Naive thymus-derived CD8-positive, alpha-beta T cell (primary cell): Measurements from ENCODE around the gene CYP2D6. TPM values are rescaled to one million over a fixed set of nuclear protein-coding genes. Genes with fewer than 3 reads are reported as not detected.
"Not testable (repeated sequence)": the region's sequence is repeated elsewhere in the genome, so short reads cannot be mapped to it uniquely, and the experiment has no call there.

Experiments used
- ATAC-seq, 2 donors: fragments of 150-1000 bp; cut with Tn5 transposase in 1 of 2; sonication (Bioruptor Pico), chemical (Tn5 transposase) in 1 of 2; 1 replicate in 1 of 2; 2 replicates in 1 of 2; pipeline ENCODE4 v1.10.0; 2021; ENCODE audit warnings: mild to moderate bottlenecking in 2 of 2, moderate library complexity in 2 of 2
- POLR2A ChIA-PET: fragments of 350-600 bp; sonication (Branson Sonifier 250); formaldehyde crosslinking; loops from one replicate; lab custom pipeline; 2021; ENCODE audit warnings: antibody characterized with exemption; lab: Charles Lee
- DNase-seq, 10 donors: peaks; one replicate each; pipeline versions ENCODE4 v3.0.0 to v3.0.0-alpha.2; 2020 to 2022
- H3K27ac Mint-ChIP-seq, 10 donors: one replicate each; pipeline ENCODE4 v1.8.0; 2020 to 2022; ENCODE audit warnings: mild to moderate bottlenecking in 10 of 10, mixed read lengths in 10 of 10, moderate library complexity in 4 of 10, inconsistent platforms in 1 of 10
- H3K27me3 Mint-ChIP-seq, 5 donors: one replicate each; pipeline ENCODE4 v1.8.0; 2021 to 2022; ENCODE audit warnings: mixed read lengths in 5 of 5
- H3K36me3 Mint-ChIP-seq, 3 donors: one replicate each; pipeline ENCODE4 v1.8.0; 2020 to 2022; ENCODE audit warnings: mixed read lengths in 3 of 3, mild to moderate bottlenecking in 2 of 3, inconsistent platforms in 1 of 3
- H3K4me1 Mint-ChIP-seq, 4 donors: one replicate each; pipeline ENCODE4 v1.8.0; 2021 to 2022; ENCODE audit warnings: mixed read lengths in 4 of 4
- H3K4me3 Mint-ChIP-seq, 10 donors: one replicate each; pipeline ENCODE4 v1.8.0; 2020 to 2022; ENCODE audit warnings: mild to moderate bottlenecking in 10 of 10, mixed read lengths in 10 of 10, moderate library complexity in 6 of 10, inconsistent platforms in 1 of 10
- H3K9me3 Mint-ChIP-seq, 9 donors: one replicate each; pipeline ENCODE4 v1.8.0; 2020 to 2022; ENCODE audit warnings: mixed read lengths in 9 of 9, mild to moderate bottlenecking in 3 of 9, inconsistent platforms in 1 of 9, moderate library complexity in 1 of 9
- polyA plus RNA-seq, 3 donors: library from polyadenylated mRNA; unstranded; fragments of 300-500 nt; fragmentation: Illumina TruSeq; gene quantifications; one replicate each; pipeline ENCODE4 v1.2.3, GENCODE V29; 2021
- total RNA-seq, 8 experiments: library from RNA in 2 of 8; stranded (reverse) in 2 of 8; gene quantifications; one replicate each; pipeline ENCODE4 v1.2.3 and lab custom pipeline; 2021 to 2026

The CYP2D6 gene
- total RNA-seq (1 to 10 TPM; 9.2 to 9.6 TPM), polyA plus RNA-seq (under 1 TPM in 1 of 3 donors, not detected in 2; 0.12 TPM), total RNA-seq (lab: John Stamatoyannopoulos, UW) (0.49 to 3.5 (median 2.4) reads per million in 6 experiments)

- POLR2A ChIA-PET: interaction anchor here (1.1 kb wide), 1 partner anchor 40 kb away, joined by 4 read pairs; the partner anchor contains the start of gene NDUFA6
- H3K9me3 Mint-ChIP-seq, H3K27me3 Mint-ChIP-seq, H3K36me3 Mint-ChIP-seq, ATAC-seq, H3K4me3 Mint-ChIP-seq, DNase-seq, H3K4me1 Mint-ChIP-seq: not testable (repeated sequence)
- peak within 1 kb of the TSS in 5 of 10 donors; percentile 35 to 83 (median 70) for H3K27ac Mint-ChIP-seq
Observed at GRCh38 chr22:42130639-42131431, at the start of gene CYP2D6. CYP2D6 (minus strand) TSS chr22:42130810; CDS start chr22:42130791, 19 bp downstream.

GRCh38 chr22:42179616-42180015 lies 49.0 kb upstream of the CYP2D6 start:
- no peak for DNase-seq
- no peaks in the 10 kb centered on the region for H3K9me3 Mint-ChIP-seq
- POLR2A ChIA-PET: interaction anchor here (0.6 to 1.9 kb wide), 3 partner anchors 10 to 99 kb away, joined by 3 to 7 read pairs (median 6); partner anchors contain the start of gene SMDT1
- no peak for ATAC-seq
- H3K27me3 Mint-ChIP-seq: no peaks in the 10 kb centered on the region
- H3K4me1 Mint-ChIP-seq: peaks cover 27 to 67% (median 49%) of the 10 kb centered on the region in 4 donors
- H3K27ac Mint-ChIP-seq: peak overlapping the region in 4 of 10 donors; percentile 65 to 90 (median 88)
- peaks cover 0 to 38% (median 4%) of the 10 kb centered on the region in 3 donors for H3K36me3 Mint-ChIP-seq
- H3K4me3 Mint-ChIP-seq: peak overlapping the region in 1 of 10 donors; percentile 7

- H3K9me3 Mint-ChIP-seq: no peaks in the 10 kb centered on the region
- POLR2A ChIA-PET: interaction anchor here (0.7 to 1.9 kb wide), 5 partner anchors 10 to 256 kb away, joined by 4 to 8 read pairs (median 7); partner anchors contain the start of gene SMDT1
- no peak overlapping the region for H3K27ac Mint-ChIP-seq
- no peak for DNase-seq
- H3K36me3 Mint-ChIP-seq: peaks cover 0 to 40% (median 4%) of the 10 kb centered on the region in 3 donors
- H3K4me3 Mint-ChIP-seq: no peak overlapping the region
- H3K4me1 Mint-ChIP-seq: peaks cover 29 to 70% (median 51%) of the 10 kb centered on the region in 4 donors
- no peaks in the 10 kb centered on the region for H3K27me3 Mint-ChIP-seq
- no peak for ATAC-seq
Observed at GRCh38 chr22:42178910-42179519, 48.4 kb upstream of the CYP2D6 start.

- no peak for ATAC-seq
- peak overlapping the region in 3 of 10 donors; percentile 6 to 40 (median 27) for H3K27ac Mint-ChIP-seq
- H3K4me3 Mint-ChIP-seq: no peak overlapping the region
- H3K4me1 Mint-ChIP-seq: peaks cover 27 to 67% (median 52%) of the 10 kb centered on the region in 4 donors
- no peaks in the 10 kb centered on the region for H3K27me3 Mint-ChIP-seq
- DNase-seq: no peak
- peaks cover 0 to 40% (median 4%) of the 10 kb centered on the region in 3 donors for H3K36me3 Mint-ChIP-seq
- no peaks in the 10 kb centered on the region for H3K9me3 Mint-ChIP-seq
- POLR2A ChIA-PET: no interaction called here
Observed at GRCh38 chr22:42177891-42178336, 47.3 kb upstream of the CYP2D6 start.

- no peak overlapping the region for H3K4me3 Mint-ChIP-seq
- peaks cover 0 to 48% (median 4%) of the 10 kb centered on the region in 3 donors for H3K36me3 Mint-ChIP-seq
- peaks cover 31 to 67% (median 53%) of the 10 kb centered on the region in 4 donors for H3K4me1 Mint-ChIP-seq
- DNase-seq: no peak
- H3K27ac Mint-ChIP-seq: peak overlapping the region in 5 of 10 donors; percentile 18 to 61 (median 43)
- H3K27me3 Mint-ChIP-seq: no peaks in the 10 kb centered on the region
- POLR2A ChIA-PET: no interaction called here
- ATAC-seq: no peak
- no peaks in the 10 kb centered on the region for H3K9me3 Mint-ChIP-seq
Observed at GRCh38 chr22:42176255-42176915, 45.8 kb upstream of the CYP2D6 start.

GRCh38 chr22:42174062-42174461 lies 43.5 kb upstream of the CYP2D6 start:
- DNase-seq: peak in 1 of 10 donors; percentile 5
- POLR2A ChIA-PET: no interaction called here
- Mint-ChIP-seq H3K4me3 (no peak overlapping the region), H3K27me3 (no peaks in the 10 kb centered on the region), H3K9me3 (no peaks in the 10 kb centered on the region), H3K36me3 (peaks cover 0 to 50% (median 4%) of the 10 kb centered on the region in 3 donors), H3K27ac (peak overlapping the region in 3 of 10 donors; percentile 5 to 47 (median 29)), H3K4me1 (peaks cover 27 to 55% (median 46%) of the 10 kb centered on the region in 4 donors)
- ATAC-seq: no peak

- no peak overlapping the region for H3K4me3 Mint-ChIP-seq
- no peaks in the 10 kb centered on the region for H3K9me3 Mint-ChIP-seq
- peaks cover 29 to 58% (median 46%) of the 10 kb centered on the region in 4 donors for H3K4me1 Mint-ChIP-seq
- ATAC-seq (no peak), DNase-seq (no peak)
- peaks cover 0 to 46% (median 4%) of the 10 kb centered on the region in 3 donors for H3K36me3 Mint-ChIP-seq
- H3K27ac Mint-ChIP-seq: peak overlapping the region in 5 of 10 donors; percentile 4 to 46 (median 18)
- H3K27me3 Mint-ChIP-seq: no peaks in the 10 kb centered on the region
- POLR2A ChIA-PET: no interaction called here
Observed at GRCh38 chr22:42173183-42173926, 42.7 kb upstream of the CYP2D6 start.

- Mint-ChIP-seq H3K9me3 (no peaks in the 10 kb centered on the region), H3K4me1 (peaks cover 27 to 58% (median 42%) of the 10 kb centered on the region in 4 donors), H3K36me3 (peaks cover 0 to 45% (median 2%) of the 10 kb centered on the region in 3 donors), H3K27me3 (no peaks in the 10 kb centered on the region), H3K27ac (peak overlapping the region in 6 of 10 donors; percentile 12 to 75 (median 44)), H3K4me3 (no peak overlapping the region)
- no peak for DNase-seq
- no peak for ATAC-seq
- POLR2A ChIA-PET: no interaction called here
Observed at GRCh38 chr22:42172773-42173172, 42.2 kb upstream of the CYP2D6 start.

- Mint-ChIP-seq H3K36me3 (peaks cover 0 to 40% (median 2%) of the 10 kb centered on the region in 3 donors), H3K27me3 (no peaks in the 10 kb centered on the region), H3K4me3 (no peak overlapping the region), H3K9me3 (no peaks in the 10 kb centered on the region), H3K27ac (peak overlapping the region in 7 of 10 donors; percentile 43 to 78 (median 46)), H3K4me1 (peaks cover 24 to 58% (median 41%) of the 10 kb centered on the region in 4 donors)
- no peak for ATAC-seq
- DNase-seq: no peak
- POLR2A ChIA-PET: interaction anchor here (2.0 kb wide), 1 partner anchor 271 kb away, joined by 5 read pairs; no protein-coding TSS in a partner anchor
Observed at GRCh38 chr22:42171946-42172719, 41.5 kb upstream of the CYP2D6 start.

- Mint-ChIP-seq H3K9me3 (no peaks in the 10 kb centered on the region), H3K4me1 (peaks cover 22 to 56% (median 40%) of the 10 kb centered on the region in 4 donors), H3K27me3 (no peaks in the 10 kb centered on the region), H3K4me3 (no peak overlapping the region), H3K36me3 (peaks cover 0 to 40% (median 0%) of the 10 kb centered on the region in 3 donors), H3K27ac (peak overlapping the region in 6 of 10 donors; percentile 38 to 78 (median 46))
- no peak for DNase-seq
- POLR2A ChIA-PET: interaction anchor here (2.0 kb wide), 1 partner anchor 272 kb away, joined by 5 read pairs; no protein-coding TSS in a partner anchor
- ATAC-seq: no peak
Observed at GRCh38 chr22:42171417-42171816, 40.8 kb upstream of the CYP2D6 start.

GRCh38 chr22:42170946-42171345 lies 40.3 kb upstream of the CYP2D6 start:
- H3K4me1 Mint-ChIP-seq: peaks cover 18 to 51% (median 38%) of the 10 kb centered on the region in 4 donors
- DNase-seq: no peak
- H3K27ac Mint-ChIP-seq: peak overlapping the region in 5 of 10 donors; percentile 11 to 86 (median 66)
- H3K9me3 Mint-ChIP-seq: no peaks in the 10 kb centered on the region
- no peaks in the 10 kb centered on the region for H3K27me3 Mint-ChIP-seq
- no peak for ATAC-seq
- H3K36me3 Mint-ChIP-seq: peaks cover 0 to 40% (median 0%) of the 10 kb centered on the region in 3 donors
- no peak overlapping the region for H3K4me3 Mint-ChIP-seq
- POLR2A ChIA-PET: interaction anchor here (2.0 kb wide), 1 partner anchor 272 kb away, joined by 5 read pairs; no protein-coding TSS in a partner anchor
